Measurements from ENCODE around the gene GP1BA.
A peak's percentile ranks its signal among the peaks of the same experiment; 100 is the strongest.

GP1BA gene

DNA sequence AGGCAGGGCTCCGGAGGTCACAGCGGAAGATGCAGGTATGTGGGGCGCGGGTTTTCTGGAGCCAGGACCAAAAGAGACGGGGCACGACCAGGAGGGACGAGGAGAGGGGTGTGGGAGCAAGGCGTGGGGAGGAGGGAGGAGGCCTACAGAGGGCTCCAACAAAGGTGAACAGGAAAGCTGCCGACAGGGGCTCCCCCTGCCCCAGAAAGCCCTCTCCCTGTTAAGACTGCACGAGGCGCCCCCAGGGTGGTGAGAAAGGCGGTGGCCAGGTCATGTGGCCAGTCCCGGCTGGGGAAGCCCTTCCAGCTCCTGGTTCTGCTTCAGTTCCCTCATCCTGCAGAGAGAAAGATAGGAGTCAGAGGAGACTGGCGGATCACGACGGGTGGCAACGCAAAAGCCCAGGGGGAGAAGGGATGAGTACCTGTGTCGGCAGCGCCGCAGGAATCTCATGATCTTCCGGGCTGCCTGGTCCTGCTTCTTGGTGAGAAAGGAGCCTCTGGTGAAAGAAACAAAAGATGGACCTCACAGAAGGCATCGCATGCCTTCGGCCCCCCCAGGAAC lies 36.5 kb downstream of the GP1BA start:
- peak overlapping the region; percentile 84 for H3K4me3 ChIP-seq (ENCODE audit: low read depth, low read length, poor library complexity, severe bottlenecking)
- H3K9me2 ChIP-seq (ENCODE audit: low read depth, low read length), result no peaks in the 10 kb centered on the region
- peaks cover 25% of the 10 kb centered on the region for H3K4me1 ChIP-seq (ENCODE audit: insufficient read depth, low read length, severe bottlenecking)
- peak overlapping the region; percentile 92 for H3K9ac ChIP-seq (ENCODE audit: low read length)
- no peaks in the 10 kb centered on the region for H4K20me1 ChIP-seq (ENCODE audit: insufficient read depth, low read length)
- H3F3A ChIP-seq (ENCODE audit: insufficient read depth, low read length), result no peaks in the 10 kb centered on the region
- no peak overlapping the region for H2AFZ ChIP-seq (ENCODE audit: low read length)
- no peaks in the 10 kb centered on the region for H3K9me3 ChIP-seq (ENCODE audit: low read length)
- no peak for TF ChIP-seq EZH2 (IDR thresholded peaks at IDR 0.05; ENCODE audit: borderline replicate concordance, low read length)
- no peaks in the 10 kb centered on the region for H3K27me3 ChIP-seq (ENCODE audit: insufficient read depth, low read length)
- H3K4me2 ChIP-seq (ENCODE audit: low read length), result peak overlapping the region; percentile 81
- peak overlapping the region; percentile 71 for H3K27ac ChIP-seq (ENCODE audit: low read depth, low read length, poor library complexity, severe bottlenecking)
- 0 out of 2 replicates have a peak, but pooled peaks cover 3% of the 10 kb centered on the region for H3K79me2 ChIP-seq (ENCODE audit: insufficient read depth, low read length)
- peaks cover 52% of the 10 kb centered on the region; the same call in 1 of the 2 replicates for H3K36me3 ChIP-seq (ENCODE audit: insufficient read depth, low read length)

DNA sequence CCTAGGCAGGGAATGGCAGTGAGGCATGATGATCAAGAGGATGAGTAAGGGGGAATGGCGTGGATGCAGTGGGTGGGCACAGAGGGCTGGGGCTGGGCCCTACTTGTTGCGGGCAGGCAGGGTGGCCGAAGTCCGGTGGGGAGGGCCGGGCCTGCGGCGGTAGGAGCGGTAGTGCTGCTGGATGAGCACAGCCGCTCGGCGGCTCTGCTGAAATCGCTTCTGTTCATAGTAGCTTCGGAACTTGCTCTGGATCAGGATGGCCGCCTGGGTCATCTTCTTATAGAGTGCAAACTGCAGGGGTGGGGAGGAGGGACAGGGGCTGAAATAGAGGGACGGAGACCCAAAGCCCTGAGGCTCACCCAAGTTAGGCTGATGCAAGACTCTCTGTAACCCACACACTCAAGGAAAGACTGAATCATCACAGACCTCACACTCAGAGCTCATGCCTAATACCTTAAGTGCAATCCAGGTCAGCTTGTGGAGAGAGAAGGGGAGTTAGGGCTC lies 37.0 kb downstream of the GP1BA start:
- Histone ChIP-seq H3K9ac (ENCODE audit: low read length) (peak overlapping the region; percentile 92), H3F3A (ENCODE audit: insufficient read depth, low read length) (no peaks in the 10 kb centered on the region), H3K79me2 (ENCODE audit: insufficient read depth, low read length) (0 out of 2 replicates have a peak, but pooled peaks cover 3% of the 10 kb centered on the region), H3K4me3 (ENCODE audit: low read depth, low read length, poor library complexity, severe bottlenecking) (peak overlapping the region; percentile 84), H3K9me2 (ENCODE audit: low read depth, low read length) (no peaks in the 10 kb centered on the region), H3K27me3 (ENCODE audit: insufficient read depth, low read length) (no peaks in the 10 kb centered on the region), H2AFZ (ENCODE audit: low read length) (no peak overlapping the region), H3K4me1 (ENCODE audit: insufficient read depth, low read length, severe bottlenecking) (peaks cover 25% of the 10 kb centered on the region), H3K27ac (ENCODE audit: low read depth, low read length, poor library complexity, severe bottlenecking) (peak overlapping the region; percentile 71), H3K4me2 (ENCODE audit: low read length) (peak overlapping the region; percentile 81), H3K9me3 (ENCODE audit: low read length) (no peaks in the 10 kb centered on the region), H3K36me3 (ENCODE audit: insufficient read depth, low read length) (peaks cover 58% of the 10 kb centered on the region; the same call in 1 of the 2 replicates), H4K20me1 (ENCODE audit: insufficient read depth, low read length) (no peaks in the 10 kb centered on the region)
- no peak for TF ChIP-seq EZH2 (IDR thresholded peaks at IDR 0.05; ENCODE audit: borderline replicate concordance, low read length)
- TF ChIP-seq, protein P1, sequence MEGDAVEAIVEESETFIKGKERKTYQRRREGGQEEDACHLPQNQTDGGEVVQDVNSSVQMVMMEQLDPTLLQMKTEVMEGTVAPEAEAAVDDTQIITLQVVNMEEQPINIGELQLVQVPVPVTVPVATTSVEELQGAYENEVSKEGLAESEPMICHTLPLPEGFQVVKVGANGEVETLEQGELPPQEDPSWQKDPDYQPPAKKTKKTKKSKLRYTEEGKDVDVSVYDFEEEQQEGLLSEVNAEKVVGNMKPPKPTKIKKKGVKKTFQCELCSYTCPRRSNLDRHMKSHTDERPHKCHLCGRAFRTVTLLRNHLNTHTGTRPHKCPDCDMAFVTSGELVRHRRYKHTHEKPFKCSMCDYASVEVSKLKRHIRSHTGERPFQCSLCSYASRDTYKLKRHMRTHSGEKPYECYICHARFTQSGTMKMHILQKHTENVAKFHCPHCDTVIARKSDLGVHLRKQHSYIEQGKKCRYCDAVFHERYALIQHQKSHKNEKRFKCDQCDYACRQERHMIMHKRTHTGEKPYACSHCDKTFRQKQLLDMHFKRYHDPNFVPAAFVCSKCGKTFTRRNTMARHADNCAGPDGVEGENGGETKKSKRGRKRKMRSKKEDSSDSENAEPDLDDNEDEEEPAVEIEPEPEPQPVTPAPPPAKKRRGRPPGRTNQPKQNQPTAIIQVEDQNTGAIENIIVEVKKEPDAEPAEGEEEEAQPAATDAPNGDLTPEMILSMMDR (IDR thresholded peaks at IDR 0.05; ENCODE audit: low read length), result no peak

DNA sequence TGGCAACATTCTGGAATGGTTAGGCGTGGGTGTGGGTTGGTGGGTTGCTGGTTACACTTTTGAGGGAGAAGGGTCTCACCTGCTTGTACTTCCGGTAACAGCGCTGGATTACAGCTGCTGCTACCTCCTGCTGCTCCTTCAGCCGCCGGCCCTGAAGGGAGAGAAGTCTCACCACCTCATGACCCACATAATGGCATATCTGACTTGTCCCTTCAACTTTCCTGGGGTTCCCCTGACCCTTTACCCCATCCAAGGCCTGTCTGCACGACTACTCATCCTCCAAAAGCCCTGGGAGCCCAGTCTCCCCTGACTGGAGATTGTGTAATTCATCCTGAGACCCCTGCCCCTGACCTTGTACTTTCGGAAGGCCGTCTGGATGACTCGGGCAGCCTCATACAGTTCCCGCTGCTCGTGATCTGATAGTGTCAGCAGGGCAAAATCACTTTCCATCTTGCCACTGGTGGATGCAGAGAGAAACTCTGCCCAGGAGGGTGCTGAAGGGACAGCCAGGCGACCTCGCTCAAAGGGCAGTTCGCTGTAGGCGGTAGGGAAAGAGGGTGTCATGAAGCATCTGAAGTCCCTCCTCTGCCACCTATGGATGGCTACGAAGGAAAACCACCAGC lies 37.6 kb downstream of the GP1BA start:
- H3K36me3 ChIP-seq (ENCODE audit: insufficient read depth, low read length), result peaks cover 61% of the 10 kb centered on the region; the same call in 1 of the 2 replicates
- H3K27ac ChIP-seq (ENCODE audit: low read depth, low read length, poor library complexity, severe bottlenecking), result no peak overlapping the region
- no peaks in the 10 kb centered on the region for H3K9me2 ChIP-seq (ENCODE audit: low read depth, low read length)
- H3F3A ChIP-seq (ENCODE audit: insufficient read depth, low read length), result no peaks in the 10 kb centered on the region
- no peaks in the 10 kb centered on the region for H3K9me3 ChIP-seq (ENCODE audit: low read length)
- H3K9ac ChIP-seq (ENCODE audit: low read length), result no peak overlapping the region
- no peaks in the 10 kb centered on the region for H4K20me1 ChIP-seq (ENCODE audit: insufficient read depth, low read length)
- 0 out of 2 replicates have a peak, but pooled peaks cover 3% of the 10 kb centered on the region for H3K79me2 ChIP-seq (ENCODE audit: insufficient read depth, low read length)
- no peak for TF ChIP-seq EZH2 (IDR thresholded peaks at IDR 0.05; ENCODE audit: borderline replicate concordance, low read length)
- TF ChIP-seq, protein P1 (IDR thresholded peaks at IDR 0.05; ENCODE audit: low read length), result no peak
- no peaks in the 10 kb centered on the region for H3K27me3 ChIP-seq (ENCODE audit: insufficient read depth, low read length)
- no peak overlapping the region for H3K4me2 ChIP-seq (ENCODE audit: low read length)
- peaks cover 25% of the 10 kb centered on the region for H3K4me1 ChIP-seq (ENCODE audit: insufficient read depth, low read length, severe bottlenecking)
- no peak overlapping the region for H3K4me3 ChIP-seq (ENCODE audit: low read depth, low read length, poor library complexity, severe bottlenecking)
- no peak overlapping the region for H2AFZ ChIP-seq (ENCODE audit: low read length)

Data from OCI-LY1 (cell line).